Sigmoid colon (tissue), 4 donors: Measurements from ENCODE around the gene TENT4A.

Experiments
- POLR2A ChIP-seq, 2 donors: fragments of 450-650 bp; IDR thresholded peaks; one replicate each; pipeline ENCODE4 v1.6.1; 2016; ENCODE audit warnings: antibody characterized with exemption in 2 of 2, mild to moderate bottlenecking in 2 of 2, moderate library complexity in 2 of 2
- POLR2AphosphoS5 ChIP-seq, 4 donors: sonication (generic); formaldehyde crosslinking; IDR thresholded peaks; one replicate each; pipeline ENCODE4 v1.6.1; 2017; ENCODE audit warnings: antibody characterized with exemption in 4 of 4
- TF ChIP-seq, protein P1 (sequence below), 4 experiments: fragments of 450-650 bp in 3 of 4; fragments of 200-600 bp in 1 of 4; IDR thresholded peaks; one replicate each; pipeline ENCODE4 v1.5.1; 2016 to 2019; ENCODE audit warnings: antibody characterized with exemption in 4 of 4, mild to moderate bottlenecking in 3 of 4, moderate library complexity in 2 of 4

DNA sequence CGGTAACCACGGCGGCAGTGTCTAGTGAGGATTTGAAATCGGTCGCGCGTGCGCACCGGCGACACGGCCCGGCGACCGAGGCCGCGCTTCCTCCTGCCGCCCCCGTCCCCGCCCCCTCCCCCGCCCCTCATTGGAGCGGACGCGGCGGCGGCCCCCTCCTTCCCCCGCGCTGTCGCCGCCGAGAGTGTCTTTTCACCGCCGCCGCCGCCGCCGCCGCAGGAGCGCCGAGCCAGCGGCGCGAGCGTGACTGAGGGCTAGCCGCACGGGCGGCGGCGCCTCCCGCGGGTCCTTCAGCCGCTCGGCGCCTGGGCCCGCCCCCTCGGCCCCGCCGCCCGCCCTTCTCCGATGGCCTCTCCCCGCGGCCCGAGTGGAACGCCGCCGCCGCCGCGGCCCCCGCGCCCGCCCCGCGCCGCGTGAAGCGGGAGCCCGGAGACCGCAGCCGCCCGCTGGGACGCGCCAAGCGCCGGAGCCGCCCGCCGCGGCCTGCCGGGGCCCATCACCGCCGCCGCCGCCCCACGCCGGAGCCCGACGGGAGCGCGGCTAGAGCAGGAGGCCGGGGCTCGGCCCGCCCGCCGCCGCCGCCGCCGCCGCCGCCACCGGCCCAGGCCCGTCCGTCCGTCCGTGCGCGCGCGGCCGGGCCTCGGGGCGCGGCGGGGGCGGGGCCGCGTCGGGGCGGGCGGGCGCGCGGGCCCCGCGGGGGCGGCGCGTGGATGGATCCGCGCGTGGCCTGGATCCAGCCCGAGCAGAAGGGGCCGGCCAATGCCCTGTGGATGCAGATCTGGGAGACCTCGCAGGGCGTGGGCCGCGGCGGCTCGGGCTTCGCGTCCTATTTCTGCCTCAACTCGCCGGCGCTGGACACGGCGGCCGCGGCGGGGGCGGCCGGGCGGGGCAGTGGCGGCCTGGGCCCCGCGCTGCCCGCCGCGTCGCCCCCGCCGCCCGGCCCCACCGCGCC, at the start of gene TENT4A:
- no peak for TF ChIP-seq POLR2A (IDR thresholded peaks at IDR 0.05)
- TF ChIP-seq, protein P1, sequence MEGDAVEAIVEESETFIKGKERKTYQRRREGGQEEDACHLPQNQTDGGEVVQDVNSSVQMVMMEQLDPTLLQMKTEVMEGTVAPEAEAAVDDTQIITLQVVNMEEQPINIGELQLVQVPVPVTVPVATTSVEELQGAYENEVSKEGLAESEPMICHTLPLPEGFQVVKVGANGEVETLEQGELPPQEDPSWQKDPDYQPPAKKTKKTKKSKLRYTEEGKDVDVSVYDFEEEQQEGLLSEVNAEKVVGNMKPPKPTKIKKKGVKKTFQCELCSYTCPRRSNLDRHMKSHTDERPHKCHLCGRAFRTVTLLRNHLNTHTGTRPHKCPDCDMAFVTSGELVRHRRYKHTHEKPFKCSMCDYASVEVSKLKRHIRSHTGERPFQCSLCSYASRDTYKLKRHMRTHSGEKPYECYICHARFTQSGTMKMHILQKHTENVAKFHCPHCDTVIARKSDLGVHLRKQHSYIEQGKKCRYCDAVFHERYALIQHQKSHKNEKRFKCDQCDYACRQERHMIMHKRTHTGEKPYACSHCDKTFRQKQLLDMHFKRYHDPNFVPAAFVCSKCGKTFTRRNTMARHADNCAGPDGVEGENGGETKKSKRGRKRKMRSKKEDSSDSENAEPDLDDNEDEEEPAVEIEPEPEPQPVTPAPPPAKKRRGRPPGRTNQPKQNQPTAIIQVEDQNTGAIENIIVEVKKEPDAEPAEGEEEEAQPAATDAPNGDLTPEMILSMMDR (IDR thresholded peaks at IDR 0.05), result no peak
- peak in 3 of 4 donors; percentile 12 to 68 (median 55) for TF ChIP-seq POLR2AphosphoS5 (IDR thresholded peaks at IDR 0.05)
